Activated CD8-positive, alpha-beta memory T cell treated with anti-CD3 and anti-CD28 coated beads, Interleukin-2, amount 50 U/mL, for 24 hours (primary cell): ENCODE results near the gene RTBDN.
"Not testable (repeated sequence)": the region's sequence is repeated elsewhere in the genome, so short reads cannot be mapped to it uniquely, and the experiment has no call there.

Source experiments
- DNase-seq: peaks from one replicate; pipeline ENCODE4 v3.0.0-alpha.2; 2020; ENCODE audit errors: extremely low read depth

The RTBDN gene

GRCh38 chr19:12856653-12857052 is 22.3 kb upstream of the RTBDN start:
- DNase-seq: no peak

- DNase-seq: peak; percentile 65
Measured at GRCh38 chr19:12847159-12848139, 13.1 kb upstream of the RTBDN start.

- not testable (repeated sequence) for DNase-seq
Measured at GRCh38 chr19:12846613-12847012, 12.2 kb upstream of the RTBDN start.

- DNase-seq: no peak
Measured at GRCh38 chr19:12843999-12844732, 9.8 kb upstream of the RTBDN start.

GRCh38 chr19:12843328-12843727 is 8.9 kb upstream of the RTBDN start:
- no peak for DNase-seq

- DNase-seq: no peak
Measured at GRCh38 chr19:12842511-12842910, 8.1 kb upstream of the RTBDN start.

GRCh38 chr19:12841094-12841493 is 6.7 kb upstream of the RTBDN start:
- no peak for DNase-seq

GRCh38 chr19:12840091-12841079 is 6.0 kb upstream of the RTBDN start:
- no peak for DNase-seq

- DNase-seq: no peak
Measured at GRCh38 chr19:12838886-12839756, 4.7 kb upstream of the RTBDN start.

GRCh38 chr19:12838182-12838885 is 4.0 kb upstream of the RTBDN start, which contains the start of gene MAST1:
MAST1 (plus strand) TSS chr19:12838515; CDS start chr19:12838573, 58 bp downstream.
- DNase-seq: no peak

- no peak for DNase-seq
Measured at GRCh38 chr19:12837225-12837624, 2.8 kb upstream of the RTBDN start.

- DNase-seq: no peak
Measured at GRCh38 chr19:12836529-12836863, 2.1 kb upstream of the RTBDN start.

GRCh38 chr19:12834976-12835757 is 788 bp upstream of the RTBDN start:
- DNase-seq: no peak

GRCh38 chr19:12833738-12834565 is 427 bp downstream of the RTBDN start:
- no peak for DNase-seq

- DNase-seq: no peak
Measured at GRCh38 chr19:12833418-12833737, 1.0 kb downstream of the RTBDN start.

- DNase-seq: no peak
Measured at GRCh38 chr19:12828494-12828893, 5.9 kb downstream of the RTBDN start.

- DNase-seq: no peak
Measured at GRCh38 chr19:12825254-12826131, 8.9 kb downstream of the RTBDN start.
